NCI-H128 (cell line): ENCODE measurements around the gene HPX.

Experiments used
- DNase-seq: peaks from one replicate; lab custom pipeline; 2025; ENCODE audit not compliant: unreplicated experiment; lab: John Stamatoyannopoulos, UW

Gene HPX

GRCh38 chr11:6418557-6419008, 22.2 kb downstream of the HPX start:
- DNase-seq: no peak

- DNase-seq: no peak
These were observed 22.8 kb downstream of the HPX start for GRCh38 chr11:6417907-6418556.

- no peak for DNase-seq
These were observed 25.0 kb downstream of the HPX start for GRCh38 chr11:6415797-6416196.

GRCh38 chr11:6414874-6415328, 25.9 kb downstream of the HPX start:
- no peak for DNase-seq

GRCh38 chr11:6413791-6414201, 27.0 kb downstream of the HPX start:
- no peak for DNase-seq

- no peak for DNase-seq
These were observed 29.2 kb downstream of the HPX start for GRCh38 chr11:6411594-6412031.

GRCh38 chr11:6410695-6411430, 29.9 kb downstream of the HPX start:
- no peak for DNase-seq

DNA sequence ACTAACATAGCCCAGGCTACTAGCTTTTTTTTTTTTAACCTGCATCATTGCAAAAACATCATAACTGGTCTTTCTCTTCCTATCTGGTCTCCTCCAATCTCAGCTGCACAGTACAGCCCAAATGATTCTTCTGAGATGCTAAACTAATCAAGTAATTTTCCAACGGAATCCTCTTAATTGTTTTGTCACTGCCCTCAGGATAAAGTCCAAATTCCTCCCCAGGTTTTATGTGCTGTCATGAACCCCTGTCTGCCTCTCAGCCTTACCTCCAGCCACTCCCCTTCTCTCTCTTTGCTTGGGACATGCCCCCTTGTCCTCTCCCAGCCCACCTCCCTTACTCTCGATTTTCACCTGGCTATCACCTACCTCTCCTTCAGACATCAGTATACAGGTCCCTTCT, 34.4 kb downstream of the HPX start:
- no peak for DNase-seq

DNA sequence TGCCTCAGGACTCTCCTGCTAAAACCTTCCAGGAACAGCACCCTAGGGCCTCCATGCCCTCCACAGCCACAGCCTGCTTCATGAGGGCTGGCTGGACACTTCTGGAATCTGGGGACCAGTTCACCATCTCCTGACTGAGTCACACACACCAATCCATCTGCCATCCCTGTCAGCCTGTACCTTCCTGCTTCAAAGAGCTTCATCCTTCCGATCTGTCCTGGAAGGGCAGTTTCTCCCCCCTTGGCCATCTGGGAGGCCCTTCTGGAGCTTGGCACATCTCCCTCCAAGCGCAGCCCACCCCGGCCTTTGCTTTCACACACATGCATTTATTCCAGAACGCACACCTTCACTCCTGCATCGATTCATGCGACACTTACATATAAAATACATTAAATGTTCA, 34.9 kb downstream of the HPX start:
- DNase-seq: no peak

- DNase-seq: no peak
These were observed 35.6 kb downstream of the HPX start for GRCh38 chr11:6405052-6405667.

DNA sequence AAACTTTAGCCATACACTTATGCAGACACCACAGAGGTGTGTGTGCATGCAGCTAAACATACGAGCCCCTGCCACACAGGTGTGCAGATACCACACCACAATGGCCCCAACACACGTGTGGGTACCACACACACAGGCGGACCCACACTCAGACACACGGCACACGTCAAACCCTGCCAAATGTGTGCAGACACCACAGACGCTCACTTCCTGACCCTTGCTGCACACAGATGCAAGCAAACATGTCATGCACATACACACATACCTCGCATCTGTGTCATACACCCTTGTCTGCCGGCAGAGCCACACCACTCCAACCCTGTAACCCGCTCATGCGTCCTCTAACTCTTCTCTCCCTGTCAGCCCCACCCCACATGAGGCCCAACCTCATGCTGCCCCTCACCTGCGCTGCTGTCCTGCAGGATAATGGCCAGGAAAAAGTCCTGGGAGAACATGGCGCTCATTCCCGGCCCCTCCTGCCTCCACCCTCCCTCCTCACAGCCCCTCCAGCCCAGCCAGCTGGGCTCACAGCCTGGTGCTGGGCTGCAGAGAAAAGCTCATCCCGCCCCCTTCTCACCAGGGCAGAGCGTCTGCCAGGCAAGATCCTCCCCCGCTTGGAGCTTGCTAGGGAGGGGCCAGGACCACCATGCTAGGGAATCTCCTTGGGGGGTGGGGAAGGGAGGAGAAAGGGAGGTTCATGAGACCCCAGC, 36.3 kb downstream of the HPX start:
- no peak for DNase-seq

- DNase-seq: no peak
These were observed 37.2 kb downstream of the HPX start for GRCh38 chr11:6403539-6403938.

GRCh38 chr11:6402561-6402981, 38.2 kb downstream of the HPX start:
- no peak for DNase-seq

DNA sequence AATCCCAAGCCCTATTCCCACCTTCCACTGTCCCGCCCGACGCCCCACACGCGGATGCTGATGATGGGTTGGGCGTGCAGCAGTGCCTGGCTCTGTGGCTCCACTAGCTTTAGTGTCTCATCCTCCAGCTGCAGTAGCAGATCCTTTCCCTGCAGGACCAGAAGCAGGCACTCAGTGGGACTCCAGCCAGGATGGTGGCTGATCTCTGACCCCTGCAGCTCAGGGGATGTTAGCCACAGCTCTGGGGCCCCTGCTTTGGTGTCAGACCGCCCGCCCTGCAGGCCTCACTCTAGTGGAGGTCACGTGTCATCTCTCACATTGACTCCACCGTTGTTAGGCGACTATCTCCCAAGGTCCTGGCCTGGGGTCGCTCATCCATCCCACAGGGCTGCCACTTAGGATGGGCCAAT, 38.7 kb downstream of the HPX start:
- no peak for DNase-seq

DNA sequence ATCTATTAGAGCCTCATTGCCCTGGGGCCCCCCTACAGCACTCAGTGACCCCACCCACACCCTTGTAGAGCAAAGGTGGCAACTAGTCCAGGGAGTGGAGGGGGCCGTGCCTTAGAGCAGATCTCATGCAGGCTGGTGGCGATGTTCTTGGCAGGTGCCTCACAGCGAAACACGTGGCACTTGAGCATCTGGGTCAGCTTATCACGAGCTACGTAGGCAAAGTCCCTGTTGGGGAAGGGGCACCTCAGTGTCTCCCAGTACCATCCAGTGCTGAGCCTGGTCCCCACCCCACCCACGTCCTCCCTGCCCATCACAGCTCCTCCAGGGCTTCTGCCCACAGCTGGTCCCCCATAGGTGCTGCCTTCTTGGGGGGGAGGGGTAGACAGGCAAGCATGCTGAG, 39.3 kb downstream of the HPX start:
- no peak for DNase-seq

GRCh38 chr11:6400431-6401345, 40.1 kb downstream of the HPX start:
- DNase-seq: no peak

GRCh38 chr11:6397636-6398035, 43.2 kb downstream of the HPX start:
- DNase-seq: no peak

DNA sequence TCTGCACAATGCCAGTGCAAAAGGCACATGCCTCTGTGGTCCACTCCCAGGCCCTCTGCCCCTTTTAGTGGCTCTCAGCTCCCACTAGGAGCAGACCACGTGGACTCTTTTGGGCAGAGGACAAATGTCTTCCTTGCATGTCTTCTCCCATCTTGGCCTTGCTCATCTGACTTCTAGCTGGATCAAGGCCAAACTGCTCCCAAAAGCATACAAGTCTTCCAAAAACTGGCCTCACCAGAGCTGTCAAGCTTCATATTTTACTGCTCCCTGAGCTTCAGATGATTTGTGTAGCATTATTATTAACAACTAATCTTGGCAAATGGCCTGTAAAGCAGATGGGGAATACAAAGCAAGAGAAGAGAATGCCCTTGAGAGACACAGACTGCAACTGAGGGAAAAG, 43.6 kb downstream of the HPX start:
- no peak for DNase-seq

- no peak for DNase-seq
These were observed 45.2 kb downstream of the HPX start for GRCh38 chr11:6395470-6396060.
